PFSK-1 (cell line): ENCODE measurements around the gene YBX3.

ENCODE experiments used
- POLR2AphosphoS5 ChIP-seq: IDR thresholded peaks from 2 replicates; pipeline ENCODE4 v1.6.1; 2012; ENCODE audit warnings: low read depth, mild to moderate bottlenecking, control low read depth, low read length, moderate library complexity
- SIN3A ChIP-seq: IDR thresholded peaks from 2 replicates; pipeline ENCODE4 v1.6.1; 2012; ENCODE audit warnings: mild to moderate bottlenecking, low read length, moderate library complexity, borderline replicate concordance; ENCODE audit not compliant: insufficient read depth
- TAF1 ChIP-seq: IDR thresholded peaks from 2 replicates; pipeline ENCODE4 v1.6.1; 2012; ENCODE audit warnings: low read length, control low read depth, borderline replicate concordance; ENCODE audit not compliant: insufficient read depth
- TF ChIP-seq, protein P1 (sequence below), 2 experiments: IDR thresholded peaks; 2 replicates each; pipeline versions ENCODE4 v1.6.1 to v1.8.0; 2011 to 2012; ENCODE audit warnings: low read depth in 2 of 2, low read length in 2 of 2, control low read depth in 1 of 2, inconsistent platforms in 1 of 2, mild to moderate bottlenecking in 1 of 2, moderate library complexity in 1 of 2; ENCODE audit not compliant: insufficient read depth in 1 of 2

DNA sequence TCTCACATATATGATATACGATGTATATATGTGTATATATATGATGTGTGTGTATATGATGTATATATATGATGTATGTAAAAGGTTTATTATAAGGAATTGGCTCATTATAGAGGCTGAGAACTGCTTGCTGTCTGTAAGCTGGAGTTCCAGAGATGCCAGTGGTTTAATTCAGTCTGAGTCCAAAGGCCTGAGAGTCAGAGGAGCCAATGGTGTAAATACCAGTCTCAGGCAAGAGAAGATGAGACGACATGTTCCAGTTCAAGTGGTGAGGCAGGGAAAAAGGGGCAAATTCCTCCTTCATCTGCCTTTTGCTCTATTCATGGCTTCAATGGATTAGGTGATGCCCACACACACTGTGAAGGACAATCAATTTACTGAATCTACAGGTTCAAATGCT is 32.2 kb downstream of the YBX3 start:
- no peak for TF ChIP-seq SIN3A
- TF ChIP-seq POLR2AphosphoS5: no peak
- TF ChIP-seq, protein P1, sequence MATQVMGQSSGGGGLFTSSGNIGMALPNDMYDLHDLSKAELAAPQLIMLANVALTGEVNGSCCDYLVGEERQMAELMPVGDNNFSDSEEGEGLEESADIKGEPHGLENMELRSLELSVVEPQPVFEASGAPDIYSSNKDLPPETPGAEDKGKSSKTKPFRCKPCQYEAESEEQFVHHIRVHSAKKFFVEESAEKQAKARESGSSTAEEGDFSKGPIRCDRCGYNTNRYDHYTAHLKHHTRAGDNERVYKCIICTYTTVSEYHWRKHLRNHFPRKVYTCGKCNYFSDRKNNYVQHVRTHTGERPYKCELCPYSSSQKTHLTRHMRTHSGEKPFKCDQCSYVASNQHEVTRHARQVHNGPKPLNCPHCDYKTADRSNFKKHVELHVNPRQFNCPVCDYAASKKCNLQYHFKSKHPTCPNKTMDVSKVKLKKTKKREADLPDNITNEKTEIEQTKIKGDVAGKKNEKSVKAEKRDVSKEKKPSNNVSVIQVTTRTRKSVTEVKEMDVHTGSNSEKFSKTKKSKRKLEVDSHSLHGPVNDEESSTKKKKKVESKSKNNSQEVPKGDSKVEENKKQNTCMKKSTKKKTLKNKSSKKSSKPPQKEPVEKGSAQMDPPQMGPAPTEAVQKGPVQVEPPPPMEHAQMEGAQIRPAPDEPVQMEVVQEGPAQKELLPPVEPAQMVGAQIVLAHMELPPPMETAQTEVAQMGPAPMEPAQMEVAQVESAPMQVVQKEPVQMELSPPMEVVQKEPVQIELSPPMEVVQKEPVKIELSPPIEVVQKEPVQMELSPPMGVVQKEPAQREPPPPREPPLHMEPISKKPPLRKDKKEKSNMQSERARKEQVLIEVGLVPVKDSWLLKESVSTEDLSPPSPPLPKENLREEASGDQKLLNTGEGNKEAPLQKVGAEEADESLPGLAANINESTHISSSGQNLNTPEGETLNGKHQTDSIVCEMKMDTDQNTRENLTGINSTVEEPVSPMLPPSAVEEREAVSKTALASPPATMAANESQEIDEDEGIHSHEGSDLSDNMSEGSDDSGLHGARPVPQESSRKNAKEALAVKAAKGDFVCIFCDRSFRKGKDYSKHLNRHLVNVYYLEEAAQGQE (IDR thresholded peaks at IDR 0.05; ENCODE audit: insufficient read depth in 1 of 2, low read depth in 2 of 2, low read length in 2 of 2): no peak
- TF ChIP-seq TAF1: no peak
